GM19372 (cell line): ENCODE data around the gene DGKQ.

Experiments used
- ATAC-seq: cut with Tn5 transposase; IDR thresholded peaks from one replicate; pipeline ENCODE4 v1.9.1; 2021; ENCODE audit warnings: mild to moderate bottlenecking, low read depth, moderate library complexity; ENCODE audit not compliant: unreplicated experiment

The DGKQ gene

GRCh38 chr4:973431-974397 lies at the start of gene DGKQ:
Gene DGKQ, minus strand, starts transcription at chr4:973569. Its CDS starts 87 bp downstream, at chr4:973482.
- ATAC-seq = peak; percentile 80

GRCh38 chr4:1022739-1023066 lies 49.3 kb upstream of the DGKQ start:
- no peak for ATAC-seq

- ATAC-seq = no peak
Measured at GRCh38 chr4:1022051-1022738, 48.8 kb upstream of the DGKQ start.

- ATAC-seq = peak; percentile 78
Measured at GRCh38 chr4:1021386-1022050, 48.1 kb upstream of the DGKQ start.

GRCh38 chr4:1019729-1020470 lies 46.5 kb upstream of the DGKQ start:
- ATAC-seq = no peak

GRCh38 chr4:1019320-1019719 lies 46.0 kb upstream of the DGKQ start:
- ATAC-seq = no peak

GRCh38 chr4:1018147-1019020 lies 45.0 kb upstream of the DGKQ start:
- ATAC-seq = no peak

- ATAC-seq = no peak
Measured at GRCh38 chr4:1017706-1018105, 44.3 kb upstream of the DGKQ start.

- ATAC-seq = no peak
Measured at GRCh38 chr4:1017211-1017610, 43.8 kb upstream of the DGKQ start.

- no peak for ATAC-seq
Measured at GRCh38 chr4:1015746-1016145, 42.4 kb upstream of the DGKQ start.

- no peak for ATAC-seq
Measured at GRCh38 chr4:1015179-1015578, 41.8 kb upstream of the DGKQ start.

GRCh38 chr4:1014291-1015167 lies 41.2 kb upstream of the DGKQ start:
- no peak for ATAC-seq

- ATAC-seq = no peak
Measured at GRCh38 chr4:1013225-1014073, 40.1 kb upstream of the DGKQ start.

GRCh38 chr4:1012034-1012739 lies 38.8 kb upstream of the DGKQ start:
- no peak for ATAC-seq

GRCh38 chr4:1011666-1012033 lies 38.3 kb upstream of the DGKQ start:
- no peak for ATAC-seq

GRCh38 chr4:1011022-1011665 lies 37.8 kb upstream of the DGKQ start, which contains the start of gene FGFRL1:
Gene FGFRL1, plus strand, starts transcription at chr4:1011626. Its CDS starts 860 bp downstream, at chr4:1012486.
- ATAC-seq = peak; percentile 35
